SU-DHL-6 (cell line): ENCODE results near the gene DOK1.

Source experiments
- H2AFZ ChIP-seq: fragments of 200-600 bp; sonication (generic); 2 replicates; pipeline ENCODE4 v1.6.1; 2014; ENCODE audit warnings: low read depth, mild to moderate bottlenecking, moderate library complexity, mixed read lengths, antibody characterized with exemption, low read length; ENCODE audit not compliant: severe bottlenecking
- H3F3A ChIP-seq: fragments of 200-600 bp; shearing (Covaris generic); 2 replicates; pipeline ENCODE4 v1.6.0; 2016; ENCODE audit warnings: antibody characterized with exemption, mild to moderate bottlenecking; ENCODE audit not compliant: insufficient read depth
- H3K27ac ChIP-seq: fragments of 200-600 bp; sonication (generic); 2 replicates; pipeline ENCODE4 v1.5.1; 2016; ENCODE audit warnings: low read depth, mild to moderate bottlenecking, low read length, moderate library complexity, mixed read lengths
- H3K27me3 ChIP-seq: fragments of 200-600 bp; sonication (generic), shearing (Covaris generic); 2 replicates; pipeline ENCODE4 v1.6.0; 2014; ENCODE audit warnings: mild to moderate bottlenecking, low read length
- H3K36me3 ChIP-seq: fragments of 200-600 bp; sonication (generic); 2 replicates; pipeline ENCODE4 v1.6.1; 2014; ENCODE audit warnings: mild to moderate bottlenecking, low read length, mixed read lengths
- H3K4me2 ChIP-seq: fragments of 300-600, 200-600 bp; shearing (Covaris generic), sonication (generic); 2 replicates; pipeline ENCODE4 v1.6.0; 2014; ENCODE audit warnings: low read length, low read depth, mild to moderate bottlenecking; ENCODE audit not compliant: poor library complexity, severe bottlenecking
- H3K4me3 ChIP-seq: fragments of 200-600 bp; sonication (generic); 2 replicates; pipeline ENCODE4 v1.5.1; 2014; ENCODE audit warnings: antibody characterized with exemption, low read length, mild to moderate bottlenecking, mixed read lengths; ENCODE audit not compliant: insufficient read depth, poor library complexity, severe bottlenecking
- H3K79me2 ChIP-seq: fragments of 200-600 bp; sonication (generic); 2 replicates; pipeline ENCODE4 v1.6.1; 2014; ENCODE audit warnings: mild to moderate bottlenecking, low read length, moderate library complexity; ENCODE audit not compliant: insufficient read depth
- H3K9ac ChIP-seq: fragments of 200-600 bp; sonication (generic); 2 replicates; pipeline ENCODE4 v1.7.0; 2014; ENCODE audit warnings: mild to moderate bottlenecking, low read length
- H3K9me2 ChIP-seq: fragments of 200-600 bp; sonication (generic); replicated peaks from 2 replicates; pipeline ENCODE4 v1.6.1; 2014; ENCODE audit warnings: low read length; ENCODE audit not compliant: insufficient read depth
- H3K9me3 ChIP-seq: fragments of 200-600 bp; sonication (generic); 2 replicates; pipeline ENCODE4 v1.6.1; 2014; ENCODE audit warnings: low read length, mixed read lengths; ENCODE audit not compliant: insufficient read depth
- H4K20me1 ChIP-seq: fragments of 200-600 bp; sonication (generic); 2 replicates; pipeline ENCODE4 v1.6.1; 2014; ENCODE audit warnings: low read depth, mild to moderate bottlenecking, antibody characterized with exemption, low read length, moderate library complexity, mixed read lengths
- CTCF ChIP-seq: fragments of 200-600 bp; sonication (generic); IDR thresholded peaks from one replicate; pipeline ENCODE4 v1.5.1; 2017; ENCODE audit warnings: antibody characterized with exemption, mild to moderate bottlenecking, low read length, moderate library complexity; ENCODE audit not compliant: insufficient read depth, poor library complexity, severe bottlenecking
- EZH2phosphoT487 ChIP-seq: fragments of 200-600 bp; sonication (generic), shearing (Covaris generic); conservative IDR thresholded peaks from 2 replicates; pipeline ENCODE4 v1.6.1; 2018; ENCODE audit warnings: mild to moderate bottlenecking, antibody characterized with exemption, low read length, moderate library complexity, mixed read lengths

Gene DOK1

GRCh38 chr2:74554820-74555531 is 456 bp downstream of the DOK1 start:
- no peaks in the 10 kb centered on the region for H3K79me2 ChIP-seq
- no peaks in the 10 kb centered on the region for H3K9me3 ChIP-seq
- H3K9ac ChIP-seq = peak overlapping the region; percentile 73
- peak overlapping the region; percentile 84 for H3K4me3 ChIP-seq
- peak overlapping the region; percentile 95 for H2AFZ ChIP-seq
- H3K27me3 ChIP-seq = no peaks in the 10 kb centered on the region
- no peaks in the 10 kb centered on the region for H4K20me1 ChIP-seq
- H3K9me2 ChIP-seq = no peaks in the 10 kb centered on the region
- peak overlapping the region; percentile 69 for H3K4me2 ChIP-seq
- H3K27ac ChIP-seq = no peak overlapping the region
- H3F3A ChIP-seq = no peaks in the 10 kb centered on the region
- TF ChIP-seq CTCF = no peak
- no peak for TF ChIP-seq EZH2phosphoT487
- H3K36me3 ChIP-seq = no peaks in the 10 kb centered on the region

GRCh38 chr2:74555610-74556103 is 1.1 kb downstream of the DOK1 start:
- no peaks in the 10 kb centered on the region for H3K27me3 ChIP-seq
- TF ChIP-seq EZH2phosphoT487 = no peak
- H3K36me3 ChIP-seq = no peaks in the 10 kb centered on the region
- H3K4me2 ChIP-seq = peak overlapping the region; percentile 69
- H3K79me2 ChIP-seq = no peaks in the 10 kb centered on the region
- no peaks in the 10 kb centered on the region for H4K20me1 ChIP-seq
- H2AFZ ChIP-seq = no peak overlapping the region
- no peak overlapping the region for H3K9ac ChIP-seq
- no peaks in the 10 kb centered on the region for H3K9me3 ChIP-seq
- H3K9me2 ChIP-seq = no peaks in the 10 kb centered on the region
- no peak overlapping the region for H3K27ac ChIP-seq
- no peaks in the 10 kb centered on the region for H3F3A ChIP-seq
- H3K4me3 ChIP-seq = no peak overlapping the region

- Histone ChIP-seq H3K9ac (no peak overlapping the region), H3K9me3 (no peaks in the 10 kb centered on the region), H3K4me3 (no peak overlapping the region), H3F3A (no peaks in the 10 kb centered on the region), H3K79me2 (no peaks in the 10 kb centered on the region), H2AFZ (no peak overlapping the region), H4K20me1 (no peaks in the 10 kb centered on the region), H3K9me2 (no peaks in the 10 kb centered on the region), H3K27me3 (no peaks in the 10 kb centered on the region), H3K27ac (no peak overlapping the region), H3K36me3 (no peaks in the 10 kb centered on the region), H3K4me2 (no peak overlapping the region)
- no peak for TF ChIP-seq EZH2phosphoT487
- TF ChIP-seq CTCF = no peak
These were observed 1.6 kb downstream of the DOK1 start for GRCh38 chr2:74556159-74556558.

- no peaks in the 10 kb centered on the region for H3F3A ChIP-seq
- H3K4me2 ChIP-seq = no peak overlapping the region
- H3K9me3 ChIP-seq = no peaks in the 10 kb centered on the region
- no peak overlapping the region for H3K9ac ChIP-seq
- TF ChIP-seq CTCF (no peak), EZH2phosphoT487 (no peak)
- H3K36me3 ChIP-seq = no peaks in the 10 kb centered on the region
- H4K20me1 ChIP-seq = no peaks in the 10 kb centered on the region
- H3K9me2 ChIP-seq = no peaks in the 10 kb centered on the region
- no peak overlapping the region for H2AFZ ChIP-seq
- no peaks in the 10 kb centered on the region for H3K27me3 ChIP-seq
- H3K4me3 ChIP-seq = no peak overlapping the region
- no peaks in the 10 kb centered on the region for H3K79me2 ChIP-seq
- H3K27ac ChIP-seq = no peak overlapping the region
These were observed 2.4 kb downstream of the DOK1 start for GRCh38 chr2:74556831-74557370.
